Stimulated activated naive CD8-positive, alpha-beta T cell treated with anti-CD3 and anti-CD28 coated beads, Interleukin-15, amount 100 ng/mL, for 72 hours (primary cell): ENCODE measurements around the gene SIGLEC15.
A peak's percentile ranks its signal among the peaks of the same experiment; 100 is the strongest.

Source experiments
- ATAC-seq: fragments of 150-1000 bp; cut with Tn5 transposase; 2 replicates; pipeline ENCODE4 v1.10.0; 2021; ENCODE audit warnings: mild to moderate bottlenecking, moderate library complexity
- DNase-seq, 2 donors: peaks; one replicate each; pipeline ENCODE4 v3.0.0; 2021 to 2022
- H3K27ac Mint-ChIP-seq, 2 donors: one replicate each; pipeline ENCODE4 v1.8.0; 2022; ENCODE audit warnings: mild to moderate bottlenecking in 2 of 2, mixed read lengths in 2 of 2, moderate library complexity in 2 of 2
- H3K27me3 Mint-ChIP-seq: one replicate; pipeline ENCODE4 v1.8.0; 2022; ENCODE audit warnings: mixed read lengths
- H3K4me1 Mint-ChIP-seq: one replicate; pipeline ENCODE4 v1.8.0; 2022; ENCODE audit warnings: mild to moderate bottlenecking, mixed read lengths
- H3K4me3 Mint-ChIP-seq, 2 donors: one replicate each; pipeline ENCODE4 v1.8.0; 2022; ENCODE audit warnings: mild to moderate bottlenecking in 2 of 2, mixed read lengths in 2 of 2, moderate library complexity in 1 of 2
- H3K9me3 Mint-ChIP-seq, 2 donors: one replicate each; pipeline ENCODE4 v1.8.0; 2022; ENCODE audit warnings: mixed read lengths in 2 of 2

SIGLEC15 gene

DNA sequence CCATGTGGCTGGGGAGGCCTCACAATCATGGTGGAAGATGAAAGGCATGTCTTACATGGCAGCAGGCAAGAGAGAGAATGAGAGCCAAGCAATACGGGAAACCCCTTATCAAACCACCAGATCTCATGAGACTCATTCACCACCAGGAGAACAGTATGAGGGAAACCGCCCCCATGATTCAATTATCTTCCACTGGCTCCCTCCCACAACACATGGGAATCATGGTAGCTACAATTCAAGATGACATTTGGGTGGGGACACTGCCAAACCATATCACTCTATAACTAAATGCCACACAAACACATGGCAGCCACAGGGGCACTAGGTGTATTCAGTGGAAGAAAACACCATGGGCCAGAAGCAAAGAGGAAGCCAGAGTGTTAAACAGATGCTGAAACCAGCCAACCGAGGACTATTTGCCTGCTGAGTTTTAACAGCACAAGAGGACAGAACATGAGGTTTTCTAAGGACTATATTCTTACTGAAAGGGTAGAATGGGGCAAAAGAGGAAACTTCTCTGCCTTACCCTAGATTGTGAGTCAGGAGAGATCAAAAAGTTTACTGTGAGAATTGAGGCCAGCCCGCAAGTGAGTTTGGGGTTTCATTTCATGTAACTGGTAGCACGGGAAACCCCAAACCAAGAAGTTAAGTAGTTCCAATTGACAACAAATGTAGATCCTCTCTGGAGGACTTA, 49.2 kb downstream of the SIGLEC15 start:
- ATAC-seq (peak; percentile 95), DNase-seq (peak; percentile 65 to 83)
- peak overlapping the region; percentile 61 to 93 for H3K27ac Mint-ChIP-seq

DNA sequence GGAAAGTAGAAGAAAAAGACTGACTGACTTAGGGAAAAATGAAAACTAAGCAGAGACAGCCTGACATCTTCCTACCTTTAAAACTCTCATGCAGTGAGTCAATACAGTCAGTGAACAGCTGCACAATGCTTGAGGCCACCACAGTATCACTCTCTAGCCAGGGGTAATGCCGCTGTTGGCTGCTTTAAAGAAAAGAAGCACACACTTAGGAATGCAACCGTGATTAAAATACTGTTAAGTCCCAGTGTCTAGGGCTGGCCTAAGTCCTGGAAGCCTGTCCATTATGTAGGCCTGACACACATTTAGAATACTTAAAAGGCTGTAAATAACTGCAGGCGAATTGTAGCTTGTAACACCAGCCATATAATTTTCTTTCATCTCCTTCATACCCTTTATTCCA, 50.7 kb downstream of the SIGLEC15 start:
- H3K4me1 Mint-ChIP-seq = peaks cover 44% of the 10 kb centered on the region
- H3K27me3 Mint-ChIP-seq = no peaks in the 10 kb centered on the region
- no peak for ATAC-seq
- no peak for DNase-seq
- H3K9me3 Mint-ChIP-seq = peaks cover 29 to 30% of the 10 kb centered on the region in 2 donors
- no peak overlapping the region for H3K4me3 Mint-ChIP-seq
- H3K27ac Mint-ChIP-seq = no peak overlapping the region

More for the DNA sequence above, 49.2 kb downstream of the SIGLEC15 start:
- Mint-ChIP-seq H3K4me1 (peaks cover 38% of the 10 kb centered on the region), H3K9me3 (peaks cover 31 to 32% of the 10 kb centered on the region in 2 donors), H3K27me3 (no peaks in the 10 kb centered on the region), H3K4me3 (peak overlapping the region; percentile 34 to 54)

DNA sequence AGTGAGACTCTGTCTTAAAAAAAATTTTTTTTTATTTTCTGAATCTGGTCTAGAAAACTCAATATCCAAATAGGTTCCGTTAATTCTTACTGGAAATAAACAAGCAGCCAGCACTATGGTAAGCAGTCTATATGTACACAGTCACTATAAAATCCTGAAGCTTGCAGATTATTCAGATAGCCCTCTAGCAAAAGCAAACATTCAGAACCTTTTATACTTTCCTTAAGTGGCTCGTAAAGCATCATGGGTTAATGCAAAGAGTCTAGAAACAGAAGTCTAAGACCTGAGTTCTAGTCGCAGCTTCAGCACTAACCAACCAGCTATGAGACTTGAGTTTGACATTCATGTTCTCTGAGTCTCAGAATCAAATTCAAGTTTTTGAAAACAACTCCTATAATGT, 51.9 kb downstream of the SIGLEC15 start:
- no peaks in the 10 kb centered on the region for H3K27me3 Mint-ChIP-seq
- no peak for DNase-seq

DNA sequence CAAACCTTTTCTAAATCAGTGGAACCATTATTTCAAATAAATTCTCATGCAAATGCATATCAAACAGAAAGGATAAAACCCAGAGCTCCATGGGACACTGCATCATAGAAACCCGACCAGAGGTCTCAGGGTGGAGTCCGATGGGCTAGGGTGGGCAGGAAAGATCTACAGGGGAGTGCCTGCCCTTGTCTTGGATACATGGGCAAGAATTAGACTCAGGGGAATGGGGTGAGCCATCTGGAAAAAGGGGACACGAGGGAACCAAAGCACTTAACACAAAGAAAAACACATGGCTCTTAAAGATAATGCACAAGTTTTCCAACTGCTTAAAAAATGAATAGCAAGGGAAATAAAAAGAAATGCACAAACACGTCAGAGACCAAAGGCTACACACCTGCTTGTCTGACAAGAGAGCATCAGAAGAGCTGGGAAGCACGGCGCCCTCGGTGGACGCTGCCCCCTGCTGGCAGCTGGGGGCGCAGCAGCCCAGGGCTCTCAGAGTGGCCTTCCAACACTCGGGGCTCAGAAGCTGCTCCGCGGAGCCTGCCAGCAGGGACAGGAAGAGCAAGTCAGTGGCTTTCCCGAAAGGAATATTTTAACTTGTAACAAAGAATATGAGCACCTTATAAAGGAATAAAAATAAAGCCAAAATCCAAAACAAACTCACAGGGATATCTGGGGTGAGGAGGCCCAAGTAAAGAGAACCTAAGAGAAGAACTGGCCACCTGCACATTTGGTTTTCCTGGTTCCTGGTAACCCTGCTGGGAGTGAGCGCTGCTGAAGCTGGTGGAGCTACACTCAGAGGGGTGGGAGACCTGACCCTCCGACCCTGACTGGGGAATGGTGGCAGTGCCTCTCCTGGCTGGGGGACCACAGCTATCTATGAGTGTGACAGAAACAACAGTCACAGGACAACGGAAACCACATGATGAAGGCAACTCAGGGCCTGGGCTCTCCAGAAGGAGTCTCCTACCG, 54.5 kb downstream of the SIGLEC15 start:
- DNase-seq (peak; percentile 69 to 72), ATAC-seq (peak; percentile 90)
- Mint-ChIP-seq H3K4me3 (no peak overlapping the region), H3K4me1 (peaks cover 19% of the 10 kb centered on the region), H3K27me3 (no peaks in the 10 kb centered on the region), H3K9me3 (peaks cover 7 to 8% of the 10 kb centered on the region in 2 donors), H3K27ac (peak overlapping the region in 1 of 2 donors; percentile 79)

More for the DNA sequence above, 51.9 kb downstream of the SIGLEC15 start:
- Mint-ChIP-seq H3K4me1 (peaks cover 37% of the 10 kb centered on the region), H3K27ac (no peak overlapping the region), H3K4me3 (no peak overlapping the region), H3K9me3 (peaks cover 23% of the 10 kb centered on the region in 2 donors)
- ATAC-seq = no peak

DNA sequence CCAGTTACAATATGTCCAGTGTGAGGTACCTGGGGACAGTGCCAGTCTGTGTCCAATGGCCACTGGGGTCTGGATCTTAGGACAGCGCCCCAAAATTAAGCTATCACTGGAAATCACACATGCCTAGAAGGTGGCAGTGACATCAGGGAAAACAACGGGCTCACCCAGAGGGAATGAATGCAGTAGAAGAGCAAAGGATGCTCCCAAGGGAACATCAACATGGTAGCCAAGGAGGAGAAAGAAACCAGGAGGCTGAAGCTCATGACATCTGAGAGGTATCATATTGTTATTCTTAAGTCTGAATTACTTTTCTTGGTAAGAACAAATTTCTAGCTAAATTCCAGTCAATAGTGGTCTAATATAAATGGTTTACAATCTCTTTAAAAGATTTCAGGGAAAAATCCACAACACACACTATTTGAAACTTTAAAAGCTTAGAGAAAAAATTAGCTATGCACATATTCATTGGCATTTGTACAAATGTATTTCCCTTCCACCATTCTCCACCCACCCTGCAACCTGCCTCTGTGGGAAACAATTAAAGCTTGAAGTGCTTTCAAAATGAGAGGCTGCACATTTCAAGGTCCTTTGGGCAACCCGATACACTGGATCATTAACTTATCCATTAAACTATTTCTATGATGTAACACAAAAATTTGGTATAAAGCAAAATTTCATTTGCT, 55.5 kb downstream of the SIGLEC15 start:
- peaks cover 12% of the 10 kb centered on the region for H3K4me1 Mint-ChIP-seq
- ATAC-seq (no peak), DNase-seq (no peak)
- no peaks in the 10 kb centered on the region for H3K27me3 Mint-ChIP-seq
- H3K27ac Mint-ChIP-seq = no peak overlapping the region
- H3K9me3 Mint-ChIP-seq = no peaks in the 10 kb centered on the region
- no peak overlapping the region for H3K4me3 Mint-ChIP-seq

DNA sequence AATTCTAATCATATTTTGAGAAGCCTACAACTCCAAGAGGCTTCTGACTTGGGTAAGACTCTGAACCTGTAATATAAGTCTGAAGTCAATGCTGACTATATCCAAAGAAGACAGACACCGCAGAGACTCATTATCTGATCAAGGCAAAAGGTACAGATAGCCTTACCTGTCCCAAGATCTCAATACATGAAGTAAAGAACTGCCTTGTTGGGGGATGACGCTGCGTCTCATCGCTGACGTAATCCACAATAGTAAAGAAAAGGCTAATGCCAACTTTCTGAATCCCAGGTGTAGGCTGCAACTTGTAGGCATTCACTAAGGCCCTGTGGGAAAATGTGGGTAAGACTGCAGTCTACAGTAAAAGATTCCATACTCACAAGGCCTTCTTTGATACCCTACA, 62.1 kb downstream of the SIGLEC15 start:
- Mint-ChIP-seq H3K4me1 (no peaks in the 10 kb centered on the region), H3K27me3 (no peaks in the 10 kb centered on the region)
- no peak for DNase-seq

DNA sequence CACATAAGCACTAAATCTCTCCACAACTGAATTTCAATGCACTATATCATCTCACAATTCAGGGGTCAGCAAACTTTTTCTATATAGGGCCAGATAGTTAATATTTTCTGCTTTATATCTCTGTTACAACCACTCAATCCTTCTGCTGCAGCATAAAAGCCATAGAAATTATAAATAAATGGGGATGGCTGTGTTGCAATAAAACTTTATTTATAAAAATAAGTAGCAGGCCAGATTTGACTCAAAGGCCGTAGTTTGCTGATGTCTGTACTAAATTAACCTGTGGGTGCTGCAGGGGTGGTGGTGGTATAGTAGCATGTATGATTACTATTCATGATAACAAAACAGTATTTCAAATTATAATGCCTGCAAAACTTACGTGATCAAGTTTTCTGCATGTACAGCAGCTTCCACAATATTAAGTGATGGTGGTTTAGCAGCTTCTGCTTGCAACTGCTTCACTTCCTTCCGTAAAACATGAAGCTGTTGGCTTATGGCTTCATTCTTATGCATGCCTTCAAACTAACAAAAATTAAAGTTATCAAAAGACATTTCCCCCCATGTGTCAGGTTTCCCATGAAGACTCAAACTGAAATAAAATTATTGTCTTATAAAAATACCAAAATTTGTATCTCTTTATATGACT, 64.1 kb downstream of the SIGLEC15 start:
- Mint-ChIP-seq H3K27ac (no peak overlapping the region), H3K9me3 (no peaks in the 10 kb centered on the region), H3K4me1 (no peaks in the 10 kb centered on the region), H3K4me3 (no peak overlapping the region), H3K27me3 (no peaks in the 10 kb centered on the region)
- no peak for ATAC-seq
- DNase-seq = no peak

More for the DNA sequence above, 62.1 kb downstream of the SIGLEC15 start:
- H3K27ac Mint-ChIP-seq = no peak overlapping the region
- no peak for ATAC-seq
- H3K9me3 Mint-ChIP-seq = no peaks in the 10 kb centered on the region
- H3K4me3 Mint-ChIP-seq = no peak overlapping the region

DNA sequence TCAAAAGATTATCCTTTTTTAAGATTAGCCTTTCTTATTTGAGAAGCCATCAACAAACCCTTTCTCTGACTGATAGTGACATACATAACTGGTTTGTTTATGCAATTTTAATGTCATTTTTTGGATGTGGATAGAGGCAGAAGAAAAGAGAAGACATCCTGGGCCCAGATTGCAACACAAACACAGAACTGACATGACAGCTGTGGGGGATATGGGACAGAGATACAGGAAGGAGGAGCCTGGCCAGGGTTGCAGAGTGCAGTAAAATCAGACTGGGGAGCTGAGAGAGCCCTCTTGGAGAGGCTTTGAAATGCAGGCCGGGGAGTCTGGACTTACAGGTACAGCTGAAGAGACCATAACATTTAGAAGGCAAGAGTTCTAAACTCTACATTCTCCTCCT, 65.1 kb downstream of the SIGLEC15 start:
- Mint-ChIP-seq H3K27ac (peak overlapping the region in 1 of 2 donors; percentile 84), H3K9me3 (no peaks in the 10 kb centered on the region), H3K27me3 (no peaks in the 10 kb centered on the region), H3K4me3 (no peak overlapping the region), H3K4me1 (peaks cover 6% of the 10 kb centered on the region)
- DNase-seq (no peak), ATAC-seq (no peak)

DNA sequence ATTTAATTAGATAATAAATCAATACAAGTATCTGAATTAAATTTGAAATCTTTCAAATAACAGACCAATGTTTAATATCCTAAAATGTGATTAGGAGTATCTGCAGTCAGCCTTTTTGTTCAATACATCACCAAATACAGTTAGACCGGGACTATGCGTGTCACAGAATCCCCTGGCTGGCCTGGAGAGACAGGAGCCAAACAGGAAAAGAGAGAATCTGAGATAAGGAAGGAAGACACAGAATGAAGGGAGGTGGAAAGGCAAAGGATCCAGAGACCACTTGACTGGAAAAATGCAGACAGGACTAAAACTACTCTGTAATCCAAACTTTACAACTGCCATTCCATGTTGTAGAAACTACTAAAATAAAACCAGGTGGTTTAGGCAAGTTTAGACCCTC, 66.3 kb downstream of the SIGLEC15 start:
- Mint-ChIP-seq H3K4me1 (peaks cover 10% of the 10 kb centered on the region), H3K4me3 (no peak overlapping the region), H3K27ac (no peak overlapping the region), H3K9me3 (no peaks in the 10 kb centered on the region), H3K27me3 (no peaks in the 10 kb centered on the region)
- ATAC-seq (no peak), DNase-seq (no peak)
